SU-DHL-6 (cell line): ENCODE data around the gene STK11.

Source experiments
- EZH2phosphoT487 ChIP-seq: fragments of 200-600 bp; sonication (generic), shearing (Covaris generic); conservative IDR thresholded peaks from 2 replicates; pipeline ENCODE4 v1.6.1; 2018; ENCODE audit warnings: mild to moderate bottlenecking, antibody characterized with exemption, low read length, moderate library complexity, mixed read lengths
- TF ChIP-seq, protein P1 (sequence below): fragments of 200-600 bp; sonication (generic); IDR thresholded peaks from one replicate; pipeline ENCODE4 v1.5.1; 2017; ENCODE audit warnings: antibody characterized with exemption, mild to moderate bottlenecking, low read length, moderate library complexity; ENCODE audit not compliant: insufficient read depth, poor library complexity, severe bottlenecking

DNA sequence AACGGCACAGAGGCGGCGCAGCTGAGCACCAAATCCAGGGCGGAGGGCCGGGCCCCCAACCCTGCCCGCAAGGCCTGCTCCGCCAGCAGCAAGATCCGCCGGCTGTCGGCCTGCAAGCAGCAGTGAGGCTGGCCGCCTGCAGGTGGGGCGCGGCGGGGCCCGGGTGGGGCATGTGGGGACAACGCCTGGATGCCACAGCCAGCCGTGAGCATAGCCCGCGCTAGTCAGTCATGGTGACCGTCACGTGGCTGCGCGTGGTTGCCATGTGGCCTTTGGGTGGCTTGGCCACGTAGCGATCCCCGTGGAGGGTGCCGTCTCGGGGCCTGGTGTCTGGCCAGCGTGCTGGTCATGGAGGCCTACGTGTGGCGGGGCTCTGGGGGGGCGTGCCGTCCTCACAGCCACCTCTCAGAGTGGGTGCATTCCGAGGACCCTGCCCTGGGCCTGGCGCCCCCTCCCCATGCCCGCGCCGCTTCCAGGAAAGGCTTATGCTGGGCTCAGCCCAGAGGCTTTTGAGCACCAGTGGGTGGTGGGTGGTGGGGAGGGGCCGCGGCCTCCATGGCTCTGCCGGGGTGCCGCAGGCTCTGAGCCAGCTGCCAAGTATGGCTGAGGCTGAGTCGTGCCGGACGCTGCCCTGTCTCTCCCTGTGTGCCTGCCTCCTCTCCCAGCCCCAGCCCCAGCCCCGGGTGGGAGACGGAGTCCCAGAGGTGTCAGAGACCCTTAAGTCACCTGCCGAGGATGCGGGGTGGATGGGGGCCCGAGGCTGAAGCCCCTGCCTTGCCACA is 21.1 kb downstream of the STK11 start:
- TF ChIP-seq, protein P1, sequence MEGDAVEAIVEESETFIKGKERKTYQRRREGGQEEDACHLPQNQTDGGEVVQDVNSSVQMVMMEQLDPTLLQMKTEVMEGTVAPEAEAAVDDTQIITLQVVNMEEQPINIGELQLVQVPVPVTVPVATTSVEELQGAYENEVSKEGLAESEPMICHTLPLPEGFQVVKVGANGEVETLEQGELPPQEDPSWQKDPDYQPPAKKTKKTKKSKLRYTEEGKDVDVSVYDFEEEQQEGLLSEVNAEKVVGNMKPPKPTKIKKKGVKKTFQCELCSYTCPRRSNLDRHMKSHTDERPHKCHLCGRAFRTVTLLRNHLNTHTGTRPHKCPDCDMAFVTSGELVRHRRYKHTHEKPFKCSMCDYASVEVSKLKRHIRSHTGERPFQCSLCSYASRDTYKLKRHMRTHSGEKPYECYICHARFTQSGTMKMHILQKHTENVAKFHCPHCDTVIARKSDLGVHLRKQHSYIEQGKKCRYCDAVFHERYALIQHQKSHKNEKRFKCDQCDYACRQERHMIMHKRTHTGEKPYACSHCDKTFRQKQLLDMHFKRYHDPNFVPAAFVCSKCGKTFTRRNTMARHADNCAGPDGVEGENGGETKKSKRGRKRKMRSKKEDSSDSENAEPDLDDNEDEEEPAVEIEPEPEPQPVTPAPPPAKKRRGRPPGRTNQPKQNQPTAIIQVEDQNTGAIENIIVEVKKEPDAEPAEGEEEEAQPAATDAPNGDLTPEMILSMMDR = no peak
- no peak for TF ChIP-seq EZH2phosphoT487
